ENCODE data around the gene UBE2I. TPM values are rescaled to one million over a fixed set of nuclear protein-coding genes. Genes with fewer than 3 reads are reported as not detected.

Gene UBE2I
- polyA plus RNA-seq, 2 of the 4 experiments (the other 2 are of a cell fraction), result 170 to 208 TPM

GRCh38 chr16:1314399-1315068 lies 5.1 kb downstream of the UBE2I start:
- DNase-seq (ENCODE audit: low read depth in 1 of 2, low spot score in 1 of 2) (no peak), FAIRE-seq (no peak), ATAC-seq (no peak)
- POLR2A ChIA-PET, result no interaction called here
- no peak for TF ChIP-seq HOXB5 (CRISPR knock-in tag; IDR thresholded peaks at IDR 0.05)
- TF ChIP-seq TFCP2L1 (CRISPR knock-in tag; IDR thresholded peaks at IDR 0.05), result no peak
- no peak for TF ChIP-seq NR3C1 (IDR thresholded peaks at IDR 0.05)
- TF ChIP-seq FOSL2 (IDR thresholded peaks at IDR 0.05), result no peak
- no peak for TF ChIP-seq FOSL2 (CRISPR knock-in tag; IDR thresholded peaks at IDR 0.05)
- TF ChIP-seq SREBF2 (IDR thresholded peaks at IDR 0.05), result no peak
- CTCF ChIA-PET, result interaction anchor here (1.5 to 4.8 kb wide), 2 partner anchors 13 to 49 kb away, joined by 3 to 22 read pairs; no protein-coding TSS in a partner anchor
- Histone ChIP-seq H3K9me3 (no peaks in the 10 kb centered on the region), H3K27ac (no peak overlapping the region), H3K4me2 (no peak overlapping the region), H3K4me1 (peaks cover 19% of the 10 kb centered on the region), H3K4me3 (no peak overlapping the region)
- WGBS (ENCODE audit: missing lambda C conversion rate), result 94% methylated on average over 21 of the region's 28 CpGs

GRCh38 chr16:1315081-1316032 lies 5.9 kb downstream of the UBE2I start:
- no peak overlapping the region for H3K4me2 ChIP-seq
- no peaks in the 10 kb centered on the region for H3K9me3 ChIP-seq
- peaks cover 19% of the 10 kb centered on the region for H3K4me1 ChIP-seq
- ATAC-seq, result no peak
- FAIRE-seq, result no peak
- no peak for TF ChIP-seq ATOH8 (CRISPR knock-in tag; IDR thresholded peaks at IDR 0.05; ENCODE audit: low read depth)
- ChIA-PET CTCF (interaction anchor here (0.6 to 4.8 kb wide), 7 partner anchors 11 to 54 kb away, joined by 3 to 22 read pairs (median 3); no protein-coding TSS in a partner anchor), POLR2A (no interaction called here)
- WGBS (ENCODE audit: missing lambda C conversion rate), result 91% methylated on average over 39 of the region's 46 CpGs
- no peak overlapping the region for H3K27ac ChIP-seq
- H3K4me3 ChIP-seq, result no peak overlapping the region
- DNase-seq (ENCODE audit: low read depth in 1 of 2, low spot score in 1 of 2), result no peak

GRCh38 chr16:1316033-1316405 lies 6.6 kb downstream of the UBE2I start:
- ATAC-seq, result no peak
- Histone ChIP-seq H3K4me3 (no peak overlapping the region), H3K4me1 (peaks cover 16% of the 10 kb centered on the region), H3K27ac (no peak overlapping the region), H3K9me3 (no peaks in the 10 kb centered on the region), H3K4me2 (no peak overlapping the region)
- 93% methylated on average over 13 of the region's 14 CpGs for WGBS (ENCODE audit: missing lambda C conversion rate)
- no peak for TF ChIP-seq EHMT2 (IDR thresholded peaks at IDR 0.05; ENCODE audit: low read depth)
- TF ChIP-seq, protein P1, sequence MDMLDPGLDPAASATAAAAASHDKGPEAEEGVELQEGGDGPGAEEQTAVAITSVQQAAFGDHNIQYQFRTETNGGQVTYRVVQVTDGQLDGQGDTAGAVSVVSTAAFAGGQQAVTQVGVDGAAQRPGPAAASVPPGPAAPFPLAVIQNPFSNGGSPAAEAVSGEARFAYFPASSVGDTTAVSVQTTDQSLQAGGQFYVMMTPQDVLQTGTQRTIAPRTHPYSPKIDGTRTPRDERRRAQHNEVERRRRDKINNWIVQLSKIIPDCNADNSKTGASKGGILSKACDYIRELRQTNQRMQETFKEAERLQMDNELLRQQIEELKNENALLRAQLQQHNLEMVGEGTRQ (IDR thresholded peaks at IDR 0.05), result no peak
- DNase-seq (ENCODE audit: low read depth in 1 of 2, low spot score in 1 of 2), result no peak
- CTCF ChIA-PET, result interaction anchor here (0.6 to 3.0 kb wide), 7 partner anchors 11 to 54 kb away, joined by 3 to 17 read pairs (median 3); no protein-coding TSS in a partner anchor
- POLR2A ChIA-PET, result no interaction called here
- no peak for FAIRE-seq

GRCh38 chr16:1317479-1318267 lies 8.2 kb downstream of the UBE2I start:
- no peak overlapping the region for H3K4me2 ChIP-seq
- no peaks in the 10 kb centered on the region; the same call in 2 of the 3 replicates for H3K4me1 ChIP-seq
- DNase-seq (ENCODE audit: low read depth in 1 of 2, low spot score in 1 of 2) (no peak), ATAC-seq (no peak), FAIRE-seq (no peak)
- ChIA-PET CTCF (interaction anchor here (0.7 to 3.0 kb wide), 7 partner anchors 13 to 658 kb away, joined by 3 to 17 read pairs (median 6); no protein-coding TSS in a partner anchor), POLR2A (no interaction called here)
- no peaks in the 10 kb centered on the region for H3K9me3 ChIP-seq
- H3K27ac ChIP-seq, result no peak overlapping the region
- 95% methylated on average over 27 of the region's 32 CpGs for WGBS (ENCODE audit: missing lambda C conversion rate)
- no peak overlapping the region for H3K4me3 ChIP-seq
- TF ChIP-seq, protein P1 (IDR thresholded peaks at IDR 0.05), result no peak
- TF ChIP-seq, protein P2, sequence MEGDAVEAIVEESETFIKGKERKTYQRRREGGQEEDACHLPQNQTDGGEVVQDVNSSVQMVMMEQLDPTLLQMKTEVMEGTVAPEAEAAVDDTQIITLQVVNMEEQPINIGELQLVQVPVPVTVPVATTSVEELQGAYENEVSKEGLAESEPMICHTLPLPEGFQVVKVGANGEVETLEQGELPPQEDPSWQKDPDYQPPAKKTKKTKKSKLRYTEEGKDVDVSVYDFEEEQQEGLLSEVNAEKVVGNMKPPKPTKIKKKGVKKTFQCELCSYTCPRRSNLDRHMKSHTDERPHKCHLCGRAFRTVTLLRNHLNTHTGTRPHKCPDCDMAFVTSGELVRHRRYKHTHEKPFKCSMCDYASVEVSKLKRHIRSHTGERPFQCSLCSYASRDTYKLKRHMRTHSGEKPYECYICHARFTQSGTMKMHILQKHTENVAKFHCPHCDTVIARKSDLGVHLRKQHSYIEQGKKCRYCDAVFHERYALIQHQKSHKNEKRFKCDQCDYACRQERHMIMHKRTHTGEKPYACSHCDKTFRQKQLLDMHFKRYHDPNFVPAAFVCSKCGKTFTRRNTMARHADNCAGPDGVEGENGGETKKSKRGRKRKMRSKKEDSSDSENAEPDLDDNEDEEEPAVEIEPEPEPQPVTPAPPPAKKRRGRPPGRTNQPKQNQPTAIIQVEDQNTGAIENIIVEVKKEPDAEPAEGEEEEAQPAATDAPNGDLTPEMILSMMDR (IDR thresholded peaks at IDR 0.05), result no peak
- TF ChIP-seq, protein P3, sequence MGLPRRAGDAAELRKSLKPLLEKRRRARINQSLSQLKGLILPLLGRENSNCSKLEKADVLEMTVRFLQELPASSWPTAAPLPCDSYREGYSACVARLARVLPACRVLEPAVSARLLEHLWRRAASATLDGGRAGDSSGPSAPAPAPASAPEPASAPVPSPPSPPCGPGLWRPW (IDR thresholded peaks at IDR 0.05), result no peak
- no peak for TF ChIP-seq ZFP36 (IDR thresholded peaks at IDR 0.05; ENCODE audit: borderline replicate concordance, partially characterized antibody)
- no peak for TF ChIP-seq FOXS1 (CRISPR knock-in tag; IDR thresholded peaks at IDR 0.05)
- TF ChIP-seq, protein P4, sequence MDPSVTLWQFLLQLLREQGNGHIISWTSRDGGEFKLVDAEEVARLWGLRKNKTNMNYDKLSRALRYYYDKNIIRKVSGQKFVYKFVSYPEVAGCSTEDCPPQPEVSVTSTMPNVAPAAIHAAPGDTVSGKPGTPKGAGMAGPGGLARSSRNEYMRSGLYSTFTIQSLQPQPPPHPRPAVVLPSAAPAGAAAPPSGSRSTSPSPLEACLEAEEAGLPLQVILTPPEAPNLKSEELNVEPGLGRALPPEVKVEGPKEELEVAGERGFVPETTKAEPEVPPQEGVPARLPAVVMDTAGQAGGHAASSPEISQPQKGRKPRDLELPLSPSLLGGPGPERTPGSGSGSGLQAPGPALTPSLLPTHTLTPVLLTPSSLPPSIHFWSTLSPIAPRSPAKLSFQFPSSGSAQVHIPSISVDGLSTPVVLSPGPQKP (IDR thresholded peaks at IDR 0.05; ENCODE audit: low read depth, low read length), result no peak
- no peak for TF ChIP-seq CHD2 (IDR thresholded peaks at IDR 0.05; ENCODE audit: low read length, partially characterized antibody)
- TF ChIP-seq HEYL (CRISPR knock-in tag; IDR thresholded peaks at IDR 0.05), result no peak
- no peak for TF ChIP-seq MYC (IDR thresholded peaks at IDR 0.05; ENCODE audit: borderline replicate concordance, low read length)
- no peak for TF ChIP-seq EHMT2 (IDR thresholded peaks at IDR 0.05; ENCODE audit: low read depth)
- no peak for TF ChIP-seq CEBPB (IDR thresholded peaks at IDR 0.05)
- no peak for TF ChIP-seq PHF8 (IDR thresholded peaks at IDR 0.05; ENCODE audit: borderline replicate concordance, low read depth)
